GDM1 (cell line): ENCODE data around the gene MS4A15.

ENCODE experiments used
- DNase-seq: peaks from one replicate; lab custom pipeline; 2025; lab: John Stamatoyannopoulos, UW

The MS4A15 gene

GRCh38 chr11:60777572-60777971 is 20.9 kb downstream of the MS4A15 start:
- DNase-seq, result no peak

- no peak for DNase-seq
These were observed 23.4 kb downstream of the MS4A15 start for GRCh38 chr11:60780065-60780464.

GRCh38 chr11:60780774-60781173 is 24.1 kb downstream of the MS4A15 start:
- DNase-seq, result no peak

GRCh38 chr11:60781286-60781980 is 24.8 kb downstream of the MS4A15 start:
- no peak for DNase-seq

GRCh38 chr11:60781981-60782316 is 25.3 kb downstream of the MS4A15 start:
- no peak for DNase-seq

GRCh38 chr11:60782393-60783140 is 25.9 kb downstream of the MS4A15 start:
- DNase-seq, result no peak

GRCh38 chr11:60783141-60783484 is 26.4 kb downstream of the MS4A15 start:
- DNase-seq, result no peak

GRCh38 chr11:60783911-60784310 is 27.2 kb downstream of the MS4A15 start:
- DNase-seq, result no peak

- no peak for DNase-seq
These were observed 28.5 kb downstream of the MS4A15 start, which contains the start of gene MS4A10 for GRCh38 chr11:60785136-60785535. Gene MS4A10, plus strand, starts transcription at chr11:60785333. Its CDS starts 5,003 bp downstream, at chr11:60790336.

- no peak for DNase-seq
These were observed 29.2 kb downstream of the MS4A15 start for GRCh38 chr11:60785806-60786361.

GRCh38 chr11:60786811-60787567 is 30.3 kb downstream of the MS4A15 start:
- no peak for DNase-seq

GRCh38 chr11:60788401-60789125 is 31.9 kb downstream of the MS4A15 start:
- DNase-seq, result no peak

GRCh38 chr11:60790726-60791125 is 34.1 kb downstream of the MS4A15 start:
- no peak for DNase-seq

- DNase-seq, result no peak
These were observed 34.7 kb downstream of the MS4A15 start for GRCh38 chr11:60791153-60791933.

- no peak for DNase-seq
These were observed 35.9 kb downstream of the MS4A15 start for GRCh38 chr11:60792521-60792920.

- no peak for DNase-seq
These were observed 38.6 kb downstream of the MS4A15 start for GRCh38 chr11:60795291-60795690.

- no peak for DNase-seq
These were observed 41.4 kb downstream of the MS4A15 start for GRCh38 chr11:60797846-60798630.

- no peak for DNase-seq
These were observed 42.0 kb downstream of the MS4A15 start for GRCh38 chr11:60798631-60799030.

- no peak for DNase-seq
These were observed 44.5 kb downstream of the MS4A15 start for GRCh38 chr11:60801194-60801593.

- DNase-seq, result no peak
These were observed 46.7 kb downstream of the MS4A15 start for GRCh38 chr11:60803273-60803936.
